Esophagus squamous epithelium (tissue), 4 donors: Measurements from ENCODE around the gene EIF4EBP2.

Source experiments
- CTCF ChIP-seq, 6 experiments: fragments of 450-650 bp in 4 of 6; fragments of 200-600 bp in 2 of 6; sonication (generic) in 2 of 6; IDR thresholded peaks; one replicate each; pipeline ENCODE4 v1.5.1; 2016 to 2019; ENCODE audit warnings: antibody characterized with exemption in 6 of 6, mild to moderate bottlenecking in 4 of 6, moderate library complexity in 4 of 6
- POLR2A ChIP-seq, 4 donors: fragments of 450-650 bp; IDR thresholded peaks; one replicate each; pipeline ENCODE4 v1.6.1; 2017; ENCODE audit warnings: antibody characterized with exemption in 4 of 4, mild to moderate bottlenecking in 4 of 4, moderate library complexity in 3 of 4

- TF ChIP-seq POLR2A (IDR thresholded peaks at IDR 0.05) (no peak), CTCF (IDR thresholded peaks at IDR 0.05) (no peak)
Measured at GRCh38 chr10:70412356-70412755, 8.4 kb downstream of the EIF4EBP2 start.
